SU-DHL-6 (cell line): Measurements from ENCODE around the gene FCRL4.
"Not testable (repeated sequence)": the region's sequence is repeated elsewhere in the genome, so short reads cannot be mapped to it uniquely, and the experiment has no call there.

Experiments used
- EZH2phosphoT487 ChIP-seq: fragments of 200-600 bp; sonication (generic), shearing (Covaris generic); conservative IDR thresholded peaks from 2 replicates; pipeline ENCODE4 v1.6.1; 2018; ENCODE audit warnings: mild to moderate bottlenecking, antibody characterized with exemption, low read length, moderate library complexity, mixed read lengths
- TF ChIP-seq, protein P1 (sequence below): fragments of 200-600 bp; sonication (generic); IDR thresholded peaks from one replicate; pipeline ENCODE4 v1.5.1; 2017; ENCODE audit warnings: antibody characterized with exemption, mild to moderate bottlenecking, low read length, moderate library complexity; ENCODE audit not compliant: insufficient read depth, poor library complexity, severe bottlenecking

DNA sequence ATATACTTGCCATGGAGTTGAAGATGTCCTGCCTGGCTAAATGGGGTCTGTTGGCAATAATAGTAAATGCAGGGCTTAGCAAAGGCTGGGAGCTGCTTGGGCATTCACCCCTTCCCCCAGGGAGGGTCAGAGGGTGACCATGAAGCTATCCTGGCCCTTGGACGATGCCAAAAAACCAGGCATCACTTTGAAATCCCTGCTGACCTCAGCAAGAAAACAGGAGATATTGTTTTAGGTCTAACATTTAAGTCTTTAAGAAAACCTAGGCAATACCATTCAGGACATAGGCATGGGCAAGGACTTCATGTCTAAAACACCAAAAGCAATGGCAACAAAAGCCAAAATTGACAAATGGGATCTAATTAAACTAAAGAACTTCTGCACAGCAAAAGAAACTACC lies 49.8 kb downstream of the FCRL4 start:
- TF ChIP-seq, protein P1, sequence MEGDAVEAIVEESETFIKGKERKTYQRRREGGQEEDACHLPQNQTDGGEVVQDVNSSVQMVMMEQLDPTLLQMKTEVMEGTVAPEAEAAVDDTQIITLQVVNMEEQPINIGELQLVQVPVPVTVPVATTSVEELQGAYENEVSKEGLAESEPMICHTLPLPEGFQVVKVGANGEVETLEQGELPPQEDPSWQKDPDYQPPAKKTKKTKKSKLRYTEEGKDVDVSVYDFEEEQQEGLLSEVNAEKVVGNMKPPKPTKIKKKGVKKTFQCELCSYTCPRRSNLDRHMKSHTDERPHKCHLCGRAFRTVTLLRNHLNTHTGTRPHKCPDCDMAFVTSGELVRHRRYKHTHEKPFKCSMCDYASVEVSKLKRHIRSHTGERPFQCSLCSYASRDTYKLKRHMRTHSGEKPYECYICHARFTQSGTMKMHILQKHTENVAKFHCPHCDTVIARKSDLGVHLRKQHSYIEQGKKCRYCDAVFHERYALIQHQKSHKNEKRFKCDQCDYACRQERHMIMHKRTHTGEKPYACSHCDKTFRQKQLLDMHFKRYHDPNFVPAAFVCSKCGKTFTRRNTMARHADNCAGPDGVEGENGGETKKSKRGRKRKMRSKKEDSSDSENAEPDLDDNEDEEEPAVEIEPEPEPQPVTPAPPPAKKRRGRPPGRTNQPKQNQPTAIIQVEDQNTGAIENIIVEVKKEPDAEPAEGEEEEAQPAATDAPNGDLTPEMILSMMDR: not testable (repeated sequence)
- TF ChIP-seq EZH2phosphoT487: not testable (repeated sequence)
